Astrocyte of the cerebellum (primary cell): ENCODE data around the gene JMJD1C.
"Not testable (repeated sequence)": the region's sequence is repeated elsewhere in the genome, so short reads cannot be mapped to it uniquely, and the experiment has no call there.

Experiments
- DNase-seq: peaks from one replicate; pipeline ENCODE4 v3.0.0-alpha.2; 2011; ENCODE audit warnings: low read depth
- H3K4me3 ChIP-seq: 2 replicates; pipeline ENCODE4 v1.5.1; 2011; ENCODE audit warnings: mild to moderate bottlenecking, low read depth, low read length, moderate library complexity
- CTCF ChIP-seq: IDR thresholded peaks from 2 replicates; pipeline ENCODE4 v1.5.1; 2012; ENCODE audit warnings: low read length, low read depth, moderate library complexity, mild to moderate bottlenecking; ENCODE audit errors: missing control alignments
- in situ Hi-C: cut with HindIII; loops from 2 replicates; pipeline ENCODE4 v1.10.0; 2017; ENCODE audit warnings: low sequenced_read_pairs

JMJD1C gene

GRCh38 chr10:63246356-63246755 lies 219.4 kb downstream of the JMJD1C start:
- no peak overlapping the region for H3K4me3 ChIP-seq
- TF ChIP-seq CTCF, result no peak
- in situ Hi-C loops, result no loop called here
- no peak for DNase-seq

- in situ Hi-C loops, result no loop called here
- no peak overlapping the region for H3K4me3 ChIP-seq
- TF ChIP-seq CTCF, result no peak
- DNase-seq, result no peak
These were observed 223.9 kb downstream of the JMJD1C start for GRCh38 chr10:63241841-63242281.

- no peak overlapping the region for H3K4me3 ChIP-seq
- DNase-seq, result no peak
- in situ Hi-C loops, result no loop called here
- TF ChIP-seq CTCF, result no peak
These were observed 225.0 kb downstream of the JMJD1C start for GRCh38 chr10:63240807-63241206.

- H3K4me3 ChIP-seq, result no peak overlapping the region
- TF ChIP-seq CTCF, result no peak
- in situ Hi-C loops, result no loop called here
- DNase-seq, result no peak
These were observed 227.3 kb downstream of the JMJD1C start for GRCh38 chr10:63238501-63238900.

- in situ Hi-C loops, result no loop called here
- TF ChIP-seq CTCF, result no peak
- H3K4me3 ChIP-seq, result no peak overlapping the region
- no peak for DNase-seq
These were observed 228.4 kb downstream of the JMJD1C start for GRCh38 chr10:63237396-63237795.

DNA sequence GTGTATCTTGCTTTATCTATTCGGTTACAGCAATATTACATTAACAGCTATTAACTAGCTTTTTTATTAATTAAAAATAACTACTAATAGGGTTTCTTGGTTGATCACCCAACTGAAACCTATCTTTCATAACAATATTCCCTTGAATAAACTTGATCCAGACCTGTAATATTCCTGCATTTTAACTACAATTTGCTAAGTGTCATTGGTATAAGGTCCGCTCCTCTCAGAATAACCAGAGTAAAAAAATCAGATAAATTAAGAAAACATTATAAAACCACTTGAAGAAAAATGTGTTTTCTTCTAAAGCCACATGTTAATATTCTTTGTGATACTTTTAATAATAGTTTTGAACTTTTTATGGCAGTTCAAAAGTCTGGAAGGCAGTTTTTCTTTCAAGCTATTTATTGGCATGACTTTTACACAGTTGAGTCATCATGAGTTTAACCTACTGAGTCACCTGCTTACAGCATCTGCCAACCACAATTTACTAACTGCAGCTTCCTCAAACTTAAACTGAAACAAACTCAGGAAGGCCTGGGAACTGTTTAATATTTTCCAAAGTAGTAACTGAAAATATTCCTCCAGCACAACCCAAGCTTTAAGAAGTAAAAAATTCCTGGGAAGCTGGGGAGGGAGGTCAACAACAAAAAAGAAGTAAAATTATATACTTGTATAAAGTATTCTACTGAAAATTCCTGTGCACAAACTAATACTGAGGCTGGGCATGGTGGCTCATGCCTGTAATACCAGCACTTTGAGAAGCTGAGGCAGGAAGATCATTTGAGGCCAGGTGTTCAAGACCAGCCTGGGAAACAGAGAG lies 229.5 kb downstream of the JMJD1C start:
- in situ Hi-C loops, result no loop called here
- DNase-seq, result peak; percentile 84
- no peak overlapping the region for H3K4me3 ChIP-seq
- no peak for TF ChIP-seq CTCF

DNA sequence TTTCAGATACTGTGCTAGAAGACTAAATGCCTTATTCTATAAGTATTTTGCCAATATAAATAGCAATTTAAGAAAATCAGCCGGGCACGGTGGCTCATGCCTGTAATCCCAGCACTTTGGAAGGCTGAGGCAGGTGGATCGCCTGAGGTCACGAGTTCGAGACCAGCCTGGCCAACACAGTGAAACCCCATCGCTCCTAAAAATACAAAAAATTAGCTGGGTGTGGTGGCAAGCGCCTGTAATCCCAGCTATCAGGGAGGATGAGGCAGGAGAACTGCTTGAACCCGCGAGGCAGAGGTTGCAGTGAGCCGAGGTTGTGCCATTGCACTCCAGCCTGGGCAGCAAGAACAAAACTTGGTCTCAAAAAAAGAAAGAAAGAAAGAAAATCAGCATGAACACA lies 230.6 kb downstream of the JMJD1C start:
- in situ Hi-C loops, H3K4me3 ChIP-seq, DNase-seq: not testable (repeated sequence)
